Panc1 (cell line): ENCODE results near the gene SSPN. TPM values are rescaled to one million over a fixed set of nuclear protein-coding genes. Genes with fewer than 3 reads are reported as not detected.
A peak's percentile ranks its signal among the peaks of the same experiment; 100 is the strongest.

Source experiments
- ATAC-seq: fragments of 200-7000 bp; cut with Tn5 transposase; 2 replicates; pipeline ENCODE4 v1.9.1; 2020; ENCODE audit warnings: mild to moderate bottlenecking, moderate library complexity
- BruUV-seq: library from RNA; stranded (reverse); fragments of 400-500 nt; replicated peaks from 2 replicates; lab custom pipeline; 2021; lab: Mats Ljungman, UMichigan
- CTCF ChIA-PET: fragments of 300-600 bp; sonication (Branson Sonifier 250); formaldehyde crosslinking; loops from one replicate; lab custom pipeline; 2022; ENCODE audit warnings: antibody characterized with exemption; lab: Charles Lee
- POLR2A ChIA-PET: fragments of 300-600 bp; sonication (Branson Sonifier 250); formaldehyde crosslinking; loops from one replicate; lab custom pipeline; 2022; ENCODE audit warnings: antibody characterized with exemption; lab: Charles Lee
- DNase-seq: peaks from one replicate; pipeline ENCODE4 v3.0.0-alpha.2; 2010; ENCODE audit warnings: low read depth, low spot score
- H3K27ac ChIP-seq: 2 replicates; pipeline ENCODE4 v1.5.1; 2011; ENCODE audit warnings: mild to moderate bottlenecking, low read length, inconsistent platforms
- H3K27me3 ChIP-seq: fragments of 200-500 bp; sonication (Bioruptor generic); 2 replicates; pipeline ENCODE4 v1.6.0; 2014; ENCODE audit warnings: low read length, inconsistent platforms; ENCODE audit not compliant: control insufficient read depth, insufficient read depth
- H3K36me3 ChIP-seq: fragments of 200-500 bp; sonication (Bioruptor generic); 2 replicates; pipeline ENCODE4 v1.5.1; 2014; ENCODE audit warnings: inconsistent platforms, mild to moderate bottlenecking, low read length, moderate library complexity; ENCODE audit not compliant: control insufficient read depth, insufficient read depth
- H3K4me1 ChIP-seq: 2 replicates; pipeline ENCODE4 v1.5.1; 2011; ENCODE audit warnings: inconsistent platforms, mild to moderate bottlenecking, low read length, moderate library complexity; ENCODE audit not compliant: control insufficient read depth, insufficient read depth
- H3K4me3 ChIP-seq, 2 experiments: 2 replicates each; pipeline ENCODE4 v1.5.1; 2011 to 2012; ENCODE audit warnings: low read depth in 2 of 2, low read length in 2 of 2, mild to moderate bottlenecking in 2 of 2, inconsistent platforms in 1 of 2, moderate library complexity in 1 of 2
- H3K9me3 ChIP-seq: fragments of 200-500 bp; sonication (Bioruptor generic); 2 replicates; pipeline ENCODE4 v1.5.1; 2014; ENCODE audit warnings: low read depth, mild to moderate bottlenecking, inconsistent platforms, low read length, moderate library complexity; ENCODE audit not compliant: control insufficient read depth, insufficient read depth
- POLR2AphosphoS5 ChIP-seq: IDR thresholded peaks from 2 replicates; pipeline ENCODE4 v1.6.1; 2012; ENCODE audit warnings: mild to moderate bottlenecking, low read depth, low read length, moderate library complexity
- REST ChIP-seq, 2 experiments: IDR thresholded peaks; 2 replicates each; pipeline ENCODE4 v1.6.1; 2011 to 2012; ENCODE audit warnings: low read depth in 2 of 2, control low read depth in 1 of 2, low read length in 1 of 2, mild to moderate bottlenecking in 1 of 2, moderate library complexity in 1 of 2; ENCODE audit not compliant: insufficient read depth in 1 of 2
- SIN3A ChIP-seq: IDR thresholded peaks from 2 replicates; pipeline ENCODE4 v1.6.1; 2012; ENCODE audit warnings: low read depth, mild to moderate bottlenecking, low read length, moderate library complexity, borderline replicate concordance; ENCODE audit not compliant: insufficient read depth
- TCF7L2 ChIP-seq: IDR thresholded peaks from 2 replicates; pipeline ENCODE4 v1.6.1; 2011; ENCODE audit warnings: mild to moderate bottlenecking, low read depth, low read length, inconsistent platforms
- in situ Hi-C: cut with HindIII; loops from 2 replicates; pipeline ENCODE4 v1.10.0; 2016; ENCODE audit warnings: low sequenced_read_pairs, low pct_unique_long_range_greater_than_20kb
- intact Hi-C: fragments of 100-400 bp; cut with micrococcal nuclease; formaldehyde crosslinking; loops from one replicate; pipeline ENCODE4 v1.10.0; 2022; ENCODE audit not compliant: unreplicated experiment
- total RNA-seq: library from RNA; stranded (reverse); gene quantifications from one replicate; pipeline ENCODE4 v1.2.1, GENCODE V29; 2021; ENCODE audit not compliant: unreplicated experiment
- TF ChIP-seq, protein P1 (sequence below): fragments of 450-650 bp; IDR thresholded peaks from 2 replicates; pipeline ENCODE4 v1.5.1; 2017; ENCODE audit warnings: mild to moderate bottlenecking

Gene SSPN
- total RNA-seq, 1 experiment from 2014 or later, result 23.4 TPM

GRCh38 chr12:26149968-26150500, 45.3 kb upstream of the SSPN start:
- Histone ChIP-seq H3K9me3 (no peaks in the 10 kb centered on the region), H3K27ac (no peak overlapping the region), H3K36me3 (no peaks in the 10 kb centered on the region), H3K4me3 (no peak overlapping the region), H3K4me1 (peaks cover 22% of the 10 kb centered on the region), H3K27me3 (no peaks in the 10 kb centered on the region)
- in situ Hi-C loops, result no loop called here
- BruUV-seq, result no TSS peak
- DNase-seq, result no peak
- ChIA-PET POLR2A (no interaction called here), CTCF (interaction anchor here (0.6 kb wide), 1 partner anchor 25 kb away, joined by 3 read pairs; no protein-coding TSS in a partner anchor)
- ATAC-seq, result no peak
- TF ChIP-seq REST (IDR thresholded peaks at IDR 0.05; ENCODE audit: insufficient read depth in 1 of 2, low read depth in 2 of 2, low read length in 1 of 2), result no peak
- no peak for TF ChIP-seq SIN3A
- TF ChIP-seq TCF7L2, result no peak
- TF ChIP-seq, protein P1, sequence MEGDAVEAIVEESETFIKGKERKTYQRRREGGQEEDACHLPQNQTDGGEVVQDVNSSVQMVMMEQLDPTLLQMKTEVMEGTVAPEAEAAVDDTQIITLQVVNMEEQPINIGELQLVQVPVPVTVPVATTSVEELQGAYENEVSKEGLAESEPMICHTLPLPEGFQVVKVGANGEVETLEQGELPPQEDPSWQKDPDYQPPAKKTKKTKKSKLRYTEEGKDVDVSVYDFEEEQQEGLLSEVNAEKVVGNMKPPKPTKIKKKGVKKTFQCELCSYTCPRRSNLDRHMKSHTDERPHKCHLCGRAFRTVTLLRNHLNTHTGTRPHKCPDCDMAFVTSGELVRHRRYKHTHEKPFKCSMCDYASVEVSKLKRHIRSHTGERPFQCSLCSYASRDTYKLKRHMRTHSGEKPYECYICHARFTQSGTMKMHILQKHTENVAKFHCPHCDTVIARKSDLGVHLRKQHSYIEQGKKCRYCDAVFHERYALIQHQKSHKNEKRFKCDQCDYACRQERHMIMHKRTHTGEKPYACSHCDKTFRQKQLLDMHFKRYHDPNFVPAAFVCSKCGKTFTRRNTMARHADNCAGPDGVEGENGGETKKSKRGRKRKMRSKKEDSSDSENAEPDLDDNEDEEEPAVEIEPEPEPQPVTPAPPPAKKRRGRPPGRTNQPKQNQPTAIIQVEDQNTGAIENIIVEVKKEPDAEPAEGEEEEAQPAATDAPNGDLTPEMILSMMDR, result no peak
- no peak for TF ChIP-seq POLR2AphosphoS5
- intact Hi-C loops, result no loop called here

- no peak for ATAC-seq
These were observed 44.5 kb upstream of the SSPN start for GRCh38 chr12:26150736-26151450.

More at GRCh38 chr12:26150736-26151450, 44.5 kb upstream of the SSPN start:
- TF ChIP-seq, protein P1, result no peak
- TF ChIP-seq TCF7L2, result no peak
- TF ChIP-seq REST (IDR thresholded peaks at IDR 0.05; ENCODE audit: insufficient read depth in 1 of 2, low read depth in 2 of 2, low read length in 1 of 2), result no peak
- TF ChIP-seq SIN3A, result no peak
- TF ChIP-seq POLR2AphosphoS5, result no peak
- POLR2A ChIA-PET, result no interaction called here
- Histone ChIP-seq H3K36me3 (no peaks in the 10 kb centered on the region), H3K27me3 (no peaks in the 10 kb centered on the region), H3K9me3 (no peaks in the 10 kb centered on the region), H3K4me3 (no peak overlapping the region), H3K4me1 (peaks cover 22% of the 10 kb centered on the region), H3K27ac (peak overlapping the region; percentile 17; the same call in 1 of the 2 replicates)
- in situ Hi-C loops (no loop called here), intact Hi-C loops (no loop called here)
- no peak for DNase-seq
- no TSS peak for BruUV-seq
- CTCF ChIA-PET, result no interaction called here
